C4-2B (cell line): ENCODE results near the gene ATP2B2.

Experiments used
- CTCF ChIP-seq: fragments of 450-650 bp; conservative IDR thresholded peaks from 2 replicates; pipeline ENCODE4 v1.5.1; 2017; ENCODE audit warnings: mild to moderate bottlenecking
- ZFX ChIP-seq: fragments of 450-650 bp; IDR thresholded peaks from 2 replicates; pipeline ENCODE4 v1.6.1; 2017

- TF ChIP-seq CTCF (no peak), ZFX (no peak)
Observed at GRCh38 chr3:10466186-10466585, 39.2 kb downstream of the ATP2B2 start.
